SU-DHL-6 (cell line): ENCODE measurements around the gene ERAP2.

ENCODE experiments used
- CTCF ChIP-seq: fragments of 200-600 bp; sonication (generic); IDR thresholded peaks from one replicate; pipeline ENCODE4 v1.5.1; 2017; ENCODE audit warnings: antibody characterized with exemption, mild to moderate bottlenecking, low read length, moderate library complexity; ENCODE audit not compliant: insufficient read depth, poor library complexity, severe bottlenecking
- EZH2phosphoT487 ChIP-seq: fragments of 200-600 bp; sonication (generic), shearing (Covaris generic); conservative IDR thresholded peaks from 2 replicates; pipeline ENCODE4 v1.6.1; 2018; ENCODE audit warnings: mild to moderate bottlenecking, antibody characterized with exemption, low read length, moderate library complexity, mixed read lengths

GRCh38 chr5:96957254-96958049, 81.2 kb downstream of the ERAP2 start:
- no peak for TF ChIP-seq CTCF
- no peak for TF ChIP-seq EZH2phosphoT487
